Retinal pigment epithelial cell (primary cell): ENCODE results near the gene CDK5RAP2.

Source experiments
- DNase-seq: peaks from one replicate; pipeline ENCODE4 v3.0.0-alpha.2; 2010; ENCODE audit warnings: low read depth
- H3K4me3 ChIP-seq: 2 replicates; pipeline ENCODE4 v1.5.1; 2011; ENCODE audit warnings: mild to moderate bottlenecking, low read length, control low read depth, moderate library complexity
- TF ChIP-seq, protein P1 (sequence below): conservative IDR thresholded peaks from 2 replicates; pipeline ENCODE4 v1.5.1; 2011; ENCODE audit warnings: low read depth, low read length, control low read depth, inconsistent platforms

The CDK5RAP2 gene

DNA sequence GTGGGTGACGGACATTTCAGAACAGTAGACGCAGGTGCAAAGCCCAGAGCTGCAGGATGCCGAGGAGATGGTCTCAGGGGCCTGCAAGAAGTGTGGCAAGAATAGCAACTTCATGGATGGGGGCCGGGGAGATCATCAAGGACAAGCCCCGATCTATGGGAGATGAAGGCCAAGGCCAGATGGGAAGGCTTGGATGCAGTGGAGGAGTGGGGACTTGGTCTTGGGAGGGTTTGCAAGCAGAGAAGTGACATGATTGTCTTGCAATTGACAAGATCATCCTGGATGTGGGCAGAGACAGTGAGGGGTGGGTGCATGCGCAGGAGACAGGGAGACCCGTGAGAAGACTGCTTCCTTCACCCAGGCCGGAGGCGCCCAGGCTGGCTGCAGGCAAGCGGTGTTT, 198.1 kb downstream of the CDK5RAP2 start:
- TF ChIP-seq, protein P1, sequence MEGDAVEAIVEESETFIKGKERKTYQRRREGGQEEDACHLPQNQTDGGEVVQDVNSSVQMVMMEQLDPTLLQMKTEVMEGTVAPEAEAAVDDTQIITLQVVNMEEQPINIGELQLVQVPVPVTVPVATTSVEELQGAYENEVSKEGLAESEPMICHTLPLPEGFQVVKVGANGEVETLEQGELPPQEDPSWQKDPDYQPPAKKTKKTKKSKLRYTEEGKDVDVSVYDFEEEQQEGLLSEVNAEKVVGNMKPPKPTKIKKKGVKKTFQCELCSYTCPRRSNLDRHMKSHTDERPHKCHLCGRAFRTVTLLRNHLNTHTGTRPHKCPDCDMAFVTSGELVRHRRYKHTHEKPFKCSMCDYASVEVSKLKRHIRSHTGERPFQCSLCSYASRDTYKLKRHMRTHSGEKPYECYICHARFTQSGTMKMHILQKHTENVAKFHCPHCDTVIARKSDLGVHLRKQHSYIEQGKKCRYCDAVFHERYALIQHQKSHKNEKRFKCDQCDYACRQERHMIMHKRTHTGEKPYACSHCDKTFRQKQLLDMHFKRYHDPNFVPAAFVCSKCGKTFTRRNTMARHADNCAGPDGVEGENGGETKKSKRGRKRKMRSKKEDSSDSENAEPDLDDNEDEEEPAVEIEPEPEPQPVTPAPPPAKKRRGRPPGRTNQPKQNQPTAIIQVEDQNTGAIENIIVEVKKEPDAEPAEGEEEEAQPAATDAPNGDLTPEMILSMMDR, result no peak
- no peak for DNase-seq
- H3K4me3 ChIP-seq, result no peak overlapping the region

DNA sequence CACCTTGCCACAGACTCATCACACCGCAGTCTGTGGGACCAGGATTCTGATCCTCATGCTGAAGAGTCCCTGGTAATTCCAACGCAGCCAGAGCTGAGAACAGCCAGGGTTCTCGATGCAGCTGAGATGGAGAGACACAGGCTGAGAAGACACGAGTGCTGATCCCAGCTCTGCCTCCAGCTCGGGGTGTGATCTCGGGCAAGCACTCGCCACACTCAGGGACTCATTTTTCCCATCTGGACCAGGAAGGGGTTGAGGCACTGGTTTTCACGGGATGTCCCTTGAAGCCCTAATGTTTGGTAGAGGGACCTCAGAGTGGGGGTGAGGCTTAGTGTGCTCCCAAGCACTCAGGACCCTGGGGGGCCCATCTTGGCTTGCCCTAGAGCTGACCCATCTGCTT, 200.4 kb downstream of the CDK5RAP2 start:
- no peak overlapping the region for H3K4me3 ChIP-seq
- TF ChIP-seq, protein P1, result no peak
- no peak for DNase-seq

DNA sequence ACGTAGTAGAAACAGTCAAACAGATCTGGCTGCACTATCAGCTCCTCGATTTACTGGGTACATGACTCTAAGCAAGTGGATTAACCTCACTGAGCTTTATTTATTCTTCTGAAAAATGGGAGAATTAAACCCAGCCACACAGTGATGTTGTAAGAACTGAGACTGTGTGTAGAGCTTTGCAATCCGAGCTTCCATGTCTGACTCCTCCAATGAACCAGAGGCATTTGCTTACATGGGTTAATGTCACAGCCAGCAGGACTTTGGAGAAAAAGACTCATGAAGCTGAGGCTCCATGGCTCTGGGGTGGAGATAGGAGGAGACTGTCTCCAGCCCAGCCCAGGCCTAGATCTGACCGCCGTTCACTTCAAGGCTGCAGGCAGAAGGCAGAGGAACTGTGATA, 201.3 kb downstream of the CDK5RAP2 start:
- H3K4me3 ChIP-seq, result no peak overlapping the region
- TF ChIP-seq, protein P1, result no peak
- DNase-seq, result no peak

DNA sequence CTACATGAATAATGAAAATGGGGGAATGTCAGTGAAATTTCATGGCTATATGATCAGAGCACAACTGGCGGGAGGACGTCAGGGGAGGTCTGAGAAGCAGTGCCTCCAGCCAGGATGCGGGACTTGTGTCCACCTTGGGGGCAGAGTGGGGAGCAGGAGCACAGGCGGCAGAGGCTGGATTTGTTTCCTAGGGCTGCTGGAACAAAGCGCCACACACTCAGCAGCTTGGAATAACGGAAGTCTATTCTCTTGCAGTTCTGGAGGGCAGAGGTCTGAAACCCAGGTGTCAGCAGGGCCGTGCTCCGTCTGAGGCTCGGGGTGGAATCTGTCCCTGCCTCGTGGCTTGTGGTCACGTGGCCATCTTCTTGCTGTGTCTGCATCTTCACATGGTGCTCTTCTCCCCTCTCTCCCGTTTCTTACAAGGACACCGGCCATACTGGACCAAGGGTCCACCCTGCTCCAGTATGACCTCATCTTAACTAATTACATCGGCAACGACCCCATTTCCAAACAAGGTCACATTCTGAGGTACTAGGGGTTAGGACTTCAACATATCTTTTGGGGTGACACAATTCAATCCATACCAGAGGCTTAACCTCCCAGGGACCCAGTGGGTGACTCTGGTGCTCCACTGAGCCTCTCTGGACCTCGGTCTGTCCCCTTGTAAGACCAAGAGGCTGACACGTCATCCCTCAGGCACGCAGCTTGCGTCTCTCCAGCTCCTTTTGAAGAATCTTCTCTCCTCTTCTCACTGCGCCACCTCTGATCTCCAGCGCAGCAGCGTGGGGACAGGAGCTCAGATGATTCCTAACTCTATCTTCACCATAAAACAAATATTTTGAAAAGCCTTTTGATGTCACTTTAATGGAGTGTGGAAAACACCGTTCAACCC, 202.5 kb downstream of the CDK5RAP2 start:
- no peak for DNase-seq
- no peak overlapping the region for H3K4me3 ChIP-seq
- TF ChIP-seq, protein P1, result no peak

GRCh38 chr9:120376101-120376500, 203.9 kb downstream of the CDK5RAP2 start:
- no peak for DNase-seq
- TF ChIP-seq, protein P1, result no peak

GRCh38 chr9:120375316-120375715, 204.7 kb downstream of the CDK5RAP2 start:
- DNase-seq, result no peak
- TF ChIP-seq, protein P1, result no peak
- no peak overlapping the region for H3K4me3 ChIP-seq

More at GRCh38 chr9:120376101-120376500, 203.9 kb downstream of the CDK5RAP2 start:
- no peak overlapping the region for H3K4me3 ChIP-seq

GRCh38 chr9:120374817-120375216, 205.2 kb downstream of the CDK5RAP2 start:
- TF ChIP-seq, protein P1, result no peak
- H3K4me3 ChIP-seq, result no peak overlapping the region
- DNase-seq, result no peak
